Heart left ventricle (tissue), 13 donors: ENCODE data around the gene NKAIN2.

Source experiments
- CTCF ChIP-seq, 12 donors: fragments of 200-600 bp; sonication (generic) in 4 of 12; IDR thresholded peaks; one replicate each; pipeline versions ENCODE4 v1.5.0 to v1.8.0; 2018 to 2022; ENCODE audit warnings: antibody characterized with exemption in 12 of 12, mild to moderate bottlenecking in 5 of 12
- POLR2A ChIP-seq, 2 donors: fragments of 450-650 bp; IDR thresholded peaks; one replicate each; pipeline ENCODE4 v1.6.1; 2017; ENCODE audit warnings: antibody characterized with exemption in 2 of 2, mild to moderate bottlenecking in 2 of 2, moderate library complexity in 2 of 2
- donor health status: ischemic (EF 13 %, LVEDD 7.1; RV severe dilation, severe dysfunction).
- donor health status: DM: no; HTN: yes; CAD: no.
- donor health status: DM: no; HTN: no; CAD: no.
- donor health status: ischemic (EF 25% LVEDD 6.9; RV normal size, moderate dysfunction).
- donor health status: ischemic (EF 25% LVEDD 5.7; RV mildly dilated, moderate dysfunction).
- donor health status: ischemic (EF 35%, LVEDD 5.7; RV mildly dilated, moderate dysfunction).
- donor health status: nonischemic (EF 11% LVEDD 7.7; RV severe dilation, severe dysfunction).
- donor health status: DM: yes; HTN: yes; CAD: no.
- donor health status: PGD.
- donor health status: ischemic (EF 29% LVEDD 5.4; RV normal size, mild dysfunction).
- donor health status: nonischemic (EF 23%, LVEDD 6.1; RV moderate dilation, normal function).

DNA sequence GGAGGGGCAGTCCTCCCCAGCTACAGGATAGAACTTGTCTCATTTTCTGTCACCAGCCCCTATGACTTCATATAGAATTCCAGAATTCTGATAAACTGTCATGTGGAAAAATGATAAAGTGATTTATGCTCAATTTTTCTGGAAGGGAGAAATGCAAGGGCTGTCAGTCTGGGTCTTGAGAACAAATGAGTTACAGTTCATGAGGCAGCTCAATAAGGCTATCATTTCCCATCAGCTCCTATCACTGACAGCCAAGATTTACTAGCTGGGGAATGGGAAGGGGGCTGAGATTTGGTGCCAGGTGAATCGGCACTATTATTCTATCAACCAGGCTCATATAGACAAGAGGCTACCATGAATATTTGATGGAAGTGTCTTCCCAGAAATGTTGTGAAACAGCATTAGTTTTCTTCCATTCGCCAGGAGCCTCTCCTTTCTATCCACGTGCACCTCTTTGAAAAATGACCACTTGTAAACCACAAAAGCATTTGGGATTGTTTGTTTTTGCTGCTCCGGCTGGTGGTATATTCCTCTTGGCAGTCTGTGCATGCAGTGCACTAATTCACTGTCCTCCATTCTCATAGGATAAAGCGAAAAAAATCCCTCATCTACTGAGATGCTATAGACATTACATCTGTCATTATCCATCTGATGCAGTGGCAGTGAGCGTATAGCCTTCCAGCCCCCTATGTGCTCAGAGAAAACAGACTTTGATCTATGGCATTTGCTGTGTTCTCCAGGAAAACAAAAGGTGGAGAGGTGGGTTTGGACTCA is 629.9 kb downstream of the NKAIN2 start:
- TF ChIP-seq CTCF (IDR thresholded peaks at IDR 0.05) (no peak), POLR2A (IDR thresholded peaks at IDR 0.05) (no peak)
